CD14-positive monocyte (primary cell): Measurements from ENCODE around the gene GRID2. TPM values are rescaled to one million over a fixed set of nuclear protein-coding genes. Genes with fewer than 3 reads are reported as not detected.

Source experiments
- DNase-seq, 3 donors: peaks; one replicate each; pipeline ENCODE4 v3.0.0-alpha.2; 2011 to 2022
- H2AFZ ChIP-seq: 2 replicates; pipeline ENCODE4 v1.6.0; 2012; ENCODE audit warnings: mild to moderate bottlenecking, low read depth, low read length, inconsistent platforms; ENCODE audit not compliant: insufficient read depth, poor library complexity, severe bottlenecking
- H3K27ac ChIP-seq, 2 donors: 1 replicate in 1 of 2; 2 replicates in 1 of 2; pipeline ENCODE4 v1.5.1; 2012 to 2013; ENCODE audit warnings: low read length in 2 of 2, control low read depth in 1 of 2, inconsistent platforms in 1 of 2, low read depth in 1 of 2, mild to moderate bottlenecking in 1 of 2
- H3K27me3 ChIP-seq, 2 donors: one replicate each; pipeline versions ENCODE4 v1.6.0 to v1.6.1; 2011 to 2013; ENCODE audit warnings: low read length in 2 of 2; ENCODE audit not compliant: control insufficient read depth in 2 of 2, insufficient read depth in 2 of 2
- H3K36me3 ChIP-seq, 2 donors: replicated peaks in 1 of 2; 1 replicate in 1 of 2; 2 replicates in 1 of 2; pipeline versions ENCODE4 v1.5.1 to v1.6.1; 2012 to 2013; ENCODE audit warnings: low read length in 2 of 2, control low read depth in 1 of 2, inconsistent platforms in 1 of 2, mild to moderate bottlenecking in 1 of 2; ENCODE audit not compliant: insufficient read depth in 2 of 2, control insufficient read depth in 1 of 2
- H3K4me1 ChIP-seq, 2 donors: 1 replicate in 1 of 2; 2 replicates in 1 of 2; pipeline versions ENCODE4 v1.5.1 to v1.6.1; 2012 to 2013; ENCODE audit warnings: low read length in 2 of 2, control low read depth in 1 of 2, inconsistent platforms in 1 of 2, mild to moderate bottlenecking in 1 of 2, moderate library complexity in 1 of 2; ENCODE audit not compliant: insufficient read depth in 2 of 2, control insufficient read depth in 1 of 2
- H3K4me2 ChIP-seq: replicated peaks from 2 replicates; pipeline ENCODE3; 2012; ENCODE audit warnings: low read length, moderate library complexity, mild to moderate bottlenecking; ENCODE audit not compliant: poor library complexity, severe bottlenecking; ENCODE audit errors: extremely low read depth
- H3K4me3 ChIP-seq, 3 experiments: fragments of 200-600 bp in 1 of 3; sonication (generic) in 1 of 3; replicated peaks in 1 of 3; 1 replicate in 2 of 3; 2 replicates in 1 of 3; pipeline ENCODE4 v1.5.1; 2011 to 2013; ENCODE audit warnings: low read length in 3 of 3, mild to moderate bottlenecking in 3 of 3, control low read depth in 2 of 3, low read depth in 2 of 3, inconsistent platforms in 1 of 3, moderate library complexity in 1 of 3
- H3K79me2 ChIP-seq: 2 replicates; pipeline ENCODE4 v1.6.0; 2012; ENCODE audit warnings: mild to moderate bottlenecking, control low read depth, inconsistent platforms, low read length, moderate library complexity; ENCODE audit not compliant: insufficient read depth
- H3K9ac ChIP-seq: 2 replicates; pipeline ENCODE4 v1.6.0; 2017; ENCODE audit warnings: low read length, mild to moderate bottlenecking; ENCODE audit not compliant: insufficient read depth, poor library complexity, severe bottlenecking
- H3K9me3 ChIP-seq, 2 donors: replicated peaks in 1 of 2; 1 replicate in 1 of 2; 2 replicates in 1 of 2; pipeline versions ENCODE4 v1.5.1 to v1.6.1; 2012 to 2013; ENCODE audit warnings: low read length in 2 of 2, control low read depth in 1 of 2; ENCODE audit not compliant: control insufficient read depth in 1 of 2, insufficient read depth in 1 of 2
- H4K20me1 ChIP-seq: 2 replicates; pipeline ENCODE4 v1.6.0; 2012; ENCODE audit warnings: mild to moderate bottlenecking, low read length, control low read depth, moderate library complexity; ENCODE audit not compliant: insufficient read depth
- H3K27ac Mint-ChIP-seq, 7 donors: one replicate each; pipeline ENCODE4 v1.8.0; 2020; ENCODE audit warnings: mild to moderate bottlenecking in 7 of 7, mixed read lengths in 7 of 7, moderate library complexity in 6 of 7, inconsistent platforms in 2 of 7
- H3K27me3 Mint-ChIP-seq, 3 donors: one replicate each; pipeline ENCODE4 v1.8.0; 2021 to 2022; ENCODE audit warnings: low read depth in 3 of 3, mild to moderate bottlenecking in 3 of 3, mixed read lengths in 3 of 3, moderate library complexity in 3 of 3, inconsistent platforms in 1 of 3
- H3K36me3 Mint-ChIP-seq, 2 donors: one replicate each; pipeline ENCODE4 v1.8.0; 2020; ENCODE audit warnings: mixed read lengths in 2 of 2, inconsistent platforms in 1 of 2, mild to moderate bottlenecking in 1 of 2
- H3K4me1 Mint-ChIP-seq: one replicate; pipeline ENCODE4 v1.8.0; 2020; ENCODE audit warnings: mild to moderate bottlenecking, mixed read lengths
- H3K4me3 Mint-ChIP-seq, 2 donors: one replicate each; pipeline ENCODE4 v1.8.0; 2020; ENCODE audit warnings: mild to moderate bottlenecking in 2 of 2, mixed read lengths in 2 of 2, moderate library complexity in 1 of 2
- H3K9me3 Mint-ChIP-seq, 7 donors: one replicate each; pipeline ENCODE4 v1.8.0; 2020 to 2022; ENCODE audit warnings: mixed read lengths in 7 of 7, mild to moderate bottlenecking in 6 of 7, moderate library complexity in 6 of 7, inconsistent platforms in 2 of 7
- CTCF ChIP-seq: fragments of 200-600 bp; IDR thresholded peaks from one replicate; pipeline ENCODE4 v1.8.0; 2022; ENCODE audit warnings: antibody characterized with exemption, mild to moderate bottlenecking
- WGBS: methylation state at CpG from one replicate; pipeline ENCODE4 v1.1.5; 2013; ENCODE audit warnings: missing lambda C conversion rate; ENCODE audit not compliant: insufficient coverage; 5-methylcytosine and 5-hydroxymethylcytosine counted together
- intact Hi-C, 2 donors: fragments of 100-400 bp; cut with micrococcal nuclease; formaldehyde crosslinking; loops; one replicate each; pipeline versions ENCODE4 v1.15.0 to v1.15.1; 2023
- polyA plus RNA-seq, 3 donors: library from polyadenylated mRNA; depleted of rRNA in 1 of 3; unstranded in 2 of 3; stranded (reverse) in 1 of 3; fragments of 300-500 nt in 2 of 3; fragments of >200 nt in 1 of 3; fragmentation: Illumina TruSeq in 2 of 3; gene quantifications; 1 replicate in 2 of 3; 2 replicates in 1 of 3; pipeline ENCODE4 v1.2.3, GENCODE V29; 2012 to 2021

GRID2 gene
- polyA plus RNA-seq, 3 donors: not detected

GRCh38 chr4:93178279-93178678, 874.5 kb downstream of the GRID2 start:
- Mint-ChIP-seq H3K4me3 (no peak overlapping the region), H3K36me3 (no peaks in the 10 kb centered on the region), H3K9me3 (peaks cover 0 to 2% (median 0%) of the 10 kb centered on the region in 7 donors), H3K27me3 (no peaks in the 10 kb centered on the region), H3K4me1 (no peaks in the 10 kb centered on the region), H3K27ac (no peak overlapping the region)
- H3K9ac ChIP-seq: no peak overlapping the region
- H4K20me1 ChIP-seq: no peaks in the 10 kb centered on the region
- 60% methylated on average over 1 of the region's 2 CpGs for WGBS
- no peak overlapping the region for H3K4me3 ChIP-seq
- no peaks in the 10 kb centered on the region for H3K9me3 ChIP-seq
- no peaks in the 10 kb centered on the region for H3K27me3 ChIP-seq
- no peak overlapping the region for H3K4me2 ChIP-seq
- H3K79me2 ChIP-seq: no peaks in the 10 kb centered on the region
- no peak overlapping the region for H2AFZ ChIP-seq
- intact Hi-C loops: no loop called here
- no peak for TF ChIP-seq CTCF
- H3K27ac ChIP-seq: no peak overlapping the region
- no peaks in the 10 kb centered on the region for H3K4me1 ChIP-seq
- H3K36me3 ChIP-seq: no peaks in the 10 kb centered on the region
- DNase-seq: no peak

- Histone ChIP-seq H3K27ac (no peak overlapping the region), H3K9ac (no peak overlapping the region), H2AFZ (no peak overlapping the region), H3K79me2 (no peaks in the 10 kb centered on the region), H4K20me1 (no peaks in the 10 kb centered on the region), H3K4me1 (no peaks in the 10 kb centered on the region), H3K4me3 (no peak overlapping the region), H3K4me2 (no peak overlapping the region), H3K36me3 (no peaks in the 10 kb centered on the region), H3K27me3 (no peaks in the 10 kb centered on the region), H3K9me3 (no peaks in the 10 kb centered on the region)
- Mint-ChIP-seq H3K4me1 (no peaks in the 10 kb centered on the region), H3K36me3 (no peaks in the 10 kb centered on the region), H3K27ac (no peak overlapping the region), H3K4me3 (no peak overlapping the region), H3K9me3 (peaks cover 0 to 2% (median 0%) of the 10 kb centered on the region in 7 donors), H3K27me3 (no peaks in the 10 kb centered on the region)
- no CpG with 5 or more reads among the region's 2 CpGs for WGBS
- no peak for DNase-seq
- no peak for TF ChIP-seq CTCF
- intact Hi-C loops: no loop called here
These were observed 875.3 kb downstream of the GRID2 start for GRCh38 chr4:93179044-93179443.
